ENCODE measurements around the gene OR7G2.

DNA sequence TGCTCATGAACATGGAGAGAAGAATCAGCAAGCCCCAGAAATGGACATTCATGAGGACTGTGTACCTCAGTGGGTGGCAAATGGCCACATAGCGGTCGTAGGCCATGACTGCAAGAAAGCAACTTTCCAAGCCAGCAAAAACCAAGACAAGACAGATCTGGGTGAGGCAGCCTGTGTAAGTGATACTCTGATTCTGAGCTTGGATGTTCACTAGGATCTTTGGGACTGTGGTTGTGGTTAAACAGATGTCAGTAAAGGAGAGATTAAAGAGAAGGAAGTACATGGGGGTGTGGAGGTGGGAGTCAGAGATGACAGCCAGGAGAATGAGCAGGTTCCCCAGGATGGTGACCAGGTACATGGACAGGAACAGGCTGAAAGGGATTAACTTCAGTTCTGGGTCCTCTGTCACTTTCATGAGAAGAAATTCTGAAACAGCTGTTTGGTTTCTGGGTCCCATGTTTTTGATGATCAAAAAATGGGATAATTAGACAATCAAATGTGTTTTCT lies 8.1 kb upstream of the OR7G2 start, which contains the start of gene OR7G1:
- TF ChIP-seq CTCF (IDR thresholded peaks at IDR 0.05; ENCODE audit: low read depth, low read length) (no peak), EZH2phosphoT487 (IDR thresholded peaks at IDR 0.05; ENCODE audit: low read depth) (no peak)

All from OCI-LY3 (cell line).